Karpas-422 (cell line): ENCODE measurements around the gene OSBPL1A. TPM values are rescaled to one million over a fixed set of nuclear protein-coding genes. Genes with fewer than 3 reads are reported as not detected.

Experiments used
- DNase-seq: peaks from one replicate; pipeline ENCODE4 v3.0.0-alpha.2; 2015
- H2AFZ ChIP-seq: fragments of 200-600 bp; sonication (generic); 2 replicates; pipeline ENCODE4 v1.6.1; 2014; ENCODE audit warnings: antibody characterized with exemption, low read length, mixed read lengths
- H3K27ac ChIP-seq: fragments of 200-600 bp; sonication (generic); 2 replicates; pipeline ENCODE4 v1.5.1; 2014; ENCODE audit warnings: mild to moderate bottlenecking, low read length, moderate library complexity
- H3K27me3 ChIP-seq: fragments of 200-600 bp; sonication (generic); 2 replicates; pipeline ENCODE4 v1.6.1; 2014; ENCODE audit warnings: low read length, mixed read lengths
- H3K36me3 ChIP-seq: fragments of 200-600 bp; sonication (generic); 2 replicates; pipeline ENCODE4 v1.6.1; 2014; ENCODE audit warnings: low read length, mixed read lengths; ENCODE audit not compliant: insufficient read depth
- H3K4me1 ChIP-seq: fragments of 200-600 bp; sonication (generic); 2 replicates; pipeline ENCODE4 v1.6.1; 2014; ENCODE audit warnings: mild to moderate bottlenecking, low read length, mixed read lengths
- H3K4me2 ChIP-seq: fragments of 200-600 bp; sonication (generic); 2 replicates; pipeline ENCODE4 v1.6.1; 2014; ENCODE audit warnings: low read length, low read depth, mild to moderate bottlenecking; ENCODE audit not compliant: poor library complexity, severe bottlenecking
- H3K4me3 ChIP-seq: fragments of 200-600 bp; sonication (generic); 2 replicates; pipeline ENCODE4 v1.5.1; 2014; ENCODE audit warnings: mild to moderate bottlenecking, antibody characterized with exemption, low read length, mixed read lengths
- H3K79me2 ChIP-seq: fragments of 200-600 bp; sonication (generic); 2 replicates; pipeline ENCODE4 v1.6.1; 2014; ENCODE audit warnings: mild to moderate bottlenecking, low read length, mixed read lengths
- H3K9ac ChIP-seq: fragments of 200-600 bp; sonication (generic); 2 replicates; pipeline ENCODE4 v1.6.0; 2014; ENCODE audit warnings: low read length
- H3K9me2 ChIP-seq: fragments of 200-600 bp; sonication (generic), shearing (Covaris generic); replicated peaks from 2 replicates; pipeline ENCODE4 v1.6.0; 2014; ENCODE audit warnings: mild to moderate bottlenecking, low read length, moderate library complexity; ENCODE audit not compliant: insufficient read depth
- H3K9me3 ChIP-seq: fragments of 300-700, 200-600 bp; sonication (generic); 2 replicates; pipeline ENCODE4 v1.6.1; 2014; ENCODE audit warnings: low read length, mixed read lengths
- H4K20me1 ChIP-seq: fragments of 200-600 bp; sonication (generic); 2 replicates; pipeline ENCODE4 v1.6.1; 2014; ENCODE audit warnings: mild to moderate bottlenecking, antibody characterized with exemption, low read length, low read depth; ENCODE audit not compliant: insufficient read depth
- total RNA-seq: library from RNA; depleted of rRNA; stranded (reverse); fragments of >200 nt; shearing (Covaris generic); gene quantifications from 2 replicates; pipeline ENCODE4 v1.2.3, GENCODE V29; 2014; ENCODE audit warnings: low replicate concordance

OSBPL1A gene
- total RNA-seq, 1 experiment from 2014 or later: not detected

GRCh38 chr18:24354278-24354677 is 43.3 kb downstream of the OSBPL1A start:
- Histone ChIP-seq H3K4me1 (no peaks in the 10 kb centered on the region), H4K20me1 (no peaks in the 10 kb centered on the region), H3K9me3 (no peaks in the 10 kb centered on the region), H3K4me2 (no peak overlapping the region), H3K79me2 (no peaks in the 10 kb centered on the region), H2AFZ (no peak overlapping the region), H3K9me2 (no peaks in the 10 kb centered on the region), H3K4me3 (no peak overlapping the region), H3K27ac (no peak overlapping the region), H3K27me3 (no peaks in the 10 kb centered on the region), H3K36me3 (no peaks in the 10 kb centered on the region), H3K9ac (no peak overlapping the region)
- no peak for DNase-seq

- no peaks in the 10 kb centered on the region for H3K27me3 ChIP-seq
- no peaks in the 10 kb centered on the region for H3K79me2 ChIP-seq
- no peaks in the 10 kb centered on the region for H3K4me1 ChIP-seq
- H3K9me2 ChIP-seq: no peaks in the 10 kb centered on the region
- H3K9ac ChIP-seq: no peak overlapping the region
- no peaks in the 10 kb centered on the region for H3K36me3 ChIP-seq
- no peak overlapping the region for H3K4me3 ChIP-seq
- H2AFZ ChIP-seq: no peak overlapping the region
- H3K27ac ChIP-seq: no peak overlapping the region
- H4K20me1 ChIP-seq: no peaks in the 10 kb centered on the region
- DNase-seq: no peak
- H3K9me3 ChIP-seq: no peaks in the 10 kb centered on the region
- H3K4me2 ChIP-seq: no peak overlapping the region
Observed at GRCh38 chr18:24346254-24346653, 51.4 kb downstream of the OSBPL1A start.

GRCh38 chr18:24344509-24344908 is 53.1 kb downstream of the OSBPL1A start:
- no peak overlapping the region for H3K4me2 ChIP-seq
- H3K27ac ChIP-seq: no peak overlapping the region
- H3K4me3 ChIP-seq: no peak overlapping the region
- H3K9ac ChIP-seq: no peak overlapping the region
- H4K20me1 ChIP-seq: no peaks in the 10 kb centered on the region
- no peak overlapping the region for H2AFZ ChIP-seq
- H3K4me1 ChIP-seq: no peaks in the 10 kb centered on the region
- H3K79me2 ChIP-seq: no peaks in the 10 kb centered on the region
- DNase-seq: no peak
- no peaks in the 10 kb centered on the region for H3K27me3 ChIP-seq
- H3K9me3 ChIP-seq: no peaks in the 10 kb centered on the region
- H3K9me2 ChIP-seq: no peaks in the 10 kb centered on the region
- H3K36me3 ChIP-seq: no peaks in the 10 kb centered on the region

GRCh38 chr18:24342347-24342746 is 55.3 kb downstream of the OSBPL1A start:
- Histone ChIP-seq H3K4me3 (no peak overlapping the region), H3K9me2 (no peaks in the 10 kb centered on the region), H3K27me3 (no peaks in the 10 kb centered on the region), H3K4me1 (no peaks in the 10 kb centered on the region), H3K4me2 (no peak overlapping the region), H3K9me3 (no peaks in the 10 kb centered on the region), H3K27ac (no peak overlapping the region), H4K20me1 (no peaks in the 10 kb centered on the region), H2AFZ (no peak overlapping the region), H3K79me2 (no peaks in the 10 kb centered on the region), H3K9ac (no peak overlapping the region), H3K36me3 (no peaks in the 10 kb centered on the region)
- DNase-seq: no peak

GRCh38 chr18:24341361-24341760 is 56.3 kb downstream of the OSBPL1A start:
- Histone ChIP-seq H3K4me3 (no peak overlapping the region), H3K9ac (no peak overlapping the region), H3K36me3 (no peaks in the 10 kb centered on the region), H3K4me2 (no peak overlapping the region), H3K27ac (no peak overlapping the region), H3K9me3 (no peaks in the 10 kb centered on the region), H3K4me1 (no peaks in the 10 kb centered on the region), H2AFZ (no peak overlapping the region), H3K9me2 (no peaks in the 10 kb centered on the region), H4K20me1 (no peaks in the 10 kb centered on the region), H3K79me2 (no peaks in the 10 kb centered on the region), H3K27me3 (no peaks in the 10 kb centered on the region)
- no peak for DNase-seq

GRCh38 chr18:24333084-24333483 is 64.5 kb downstream of the OSBPL1A start:
- H3K27me3 ChIP-seq: no peaks in the 10 kb centered on the region
- H3K4me2 ChIP-seq: no peak overlapping the region
- H3K9ac ChIP-seq: no peak overlapping the region
- H2AFZ ChIP-seq: no peak overlapping the region
- H3K79me2 ChIP-seq: no peaks in the 10 kb centered on the region
- H3K36me3 ChIP-seq: no peaks in the 10 kb centered on the region
- no peak overlapping the region for H3K27ac ChIP-seq
- H3K4me3 ChIP-seq: no peak overlapping the region
- H4K20me1 ChIP-seq: no peaks in the 10 kb centered on the region
- no peaks in the 10 kb centered on the region for H3K4me1 ChIP-seq
- DNase-seq: no peak
- H3K9me2 ChIP-seq: no peaks in the 10 kb centered on the region
- no peaks in the 10 kb centered on the region for H3K9me3 ChIP-seq

- Histone ChIP-seq H3K79me2 (no peaks in the 10 kb centered on the region), H3K27me3 (no peaks in the 10 kb centered on the region), H3K9me2 (no peaks in the 10 kb centered on the region), H3K27ac (no peak overlapping the region), H4K20me1 (no peaks in the 10 kb centered on the region), H3K36me3 (no peaks in the 10 kb centered on the region), H3K4me2 (no peak overlapping the region), H2AFZ (no peak overlapping the region), H3K9me3 (no peaks in the 10 kb centered on the region), H3K9ac (no peak overlapping the region), H3K4me1 (no peaks in the 10 kb centered on the region), H3K4me3 (no peak overlapping the region)
- no peak for DNase-seq
Observed at GRCh38 chr18:24326211-24326610, 71.4 kb downstream of the OSBPL1A start.

- no peak overlapping the region for H3K4me2 ChIP-seq
- H3K27ac ChIP-seq: no peak overlapping the region
- no peaks in the 10 kb centered on the region for H4K20me1 ChIP-seq
- no peak for DNase-seq
- H3K79me2 ChIP-seq: no peaks in the 10 kb centered on the region
- no peaks in the 10 kb centered on the region for H3K9me3 ChIP-seq
- H3K9me2 ChIP-seq: no peaks in the 10 kb centered on the region
- H3K9ac ChIP-seq: no peak overlapping the region
- no peak overlapping the region for H3K4me3 ChIP-seq
- H3K4me1 ChIP-seq: no peaks in the 10 kb centered on the region
- no peak overlapping the region for H2AFZ ChIP-seq
- H3K27me3 ChIP-seq: no peaks in the 10 kb centered on the region
- no peaks in the 10 kb centered on the region for H3K36me3 ChIP-seq
Observed at GRCh38 chr18:24322584-24323136, 75.0 kb downstream of the OSBPL1A start.

GRCh38 chr18:24321071-24321470 is 76.6 kb downstream of the OSBPL1A start:
- Histone ChIP-seq H3K27ac (no peak overlapping the region), H3K79me2 (no peaks in the 10 kb centered on the region), H2AFZ (no peak overlapping the region), H3K9me3 (no peaks in the 10 kb centered on the region), H3K9me2 (no peaks in the 10 kb centered on the region), H3K36me3 (no peaks in the 10 kb centered on the region), H3K4me1 (no peaks in the 10 kb centered on the region), H3K9ac (no peak overlapping the region), H3K4me3 (no peak overlapping the region), H4K20me1 (no peaks in the 10 kb centered on the region), H3K4me2 (no peak overlapping the region), H3K27me3 (no peaks in the 10 kb centered on the region)
- DNase-seq: no peak
